A549 (cell line): Measurements from ENCODE around the gene MEF2C. TPM values are rescaled to one million over a fixed set of nuclear protein-coding genes. Genes with fewer than 3 reads are reported as not detected.

Source experiments
- ATAC-seq, 2 experiments: fragments of 200-7000 bp in 1 of 2; fragments of >200 bp in 1 of 2; cut with Nextera tagmentation in 1 of 2; cut with Tn5 transposase in 1 of 2; 3 replicates each; pipeline versions ENCODE4 v1.8.0 to v1.9.1; 2018 to 2020; ENCODE audit warnings: mild to moderate bottlenecking in 1 of 2, moderate library complexity in 1 of 2
- CTCF ChIA-PET: fragments of 300-600 bp; sonication (Branson Sonifier 250); formaldehyde crosslinking; extraction: SDS; loops from one replicate; lab custom pipeline; 2021; ENCODE audit warnings: antibody characterized with exemption, inconsistent platforms; lab: Yijun Ruan, JAX
- POLR2A ChIA-PET: fragments of 350-600 bp; formaldehyde crosslinking; extraction: SDS; loops from one replicate; lab custom pipeline; 2021; ENCODE audit warnings: antibody characterized with exemption, inconsistent platforms; lab: Yijun Ruan, JAX
- DNase-seq, 2 experiments: peaks; one replicate each; pipeline versions ENCODE4 v3.0.0 to v3.0.0-alpha.2; 2011 to 2016; ENCODE audit warnings: low read depth in 1 of 2, low spot score in 1 of 2
- FAIRE-seq: peaks from 2 replicates; lab custom pipeline; 2011; peaks lifted over from hg19 to GRCh38; lab: Jason Lieb, UNC
- H3K27ac ChIP-seq, 2 experiments: fragments of >200 bp; sonication (Bioruptor Twin); formaldehyde crosslinking; 3 replicates each; pipeline ENCODE4 v1.5.1; 2016 to 2017
- H3K4me1 ChIP-seq: fragments of >200 bp; sonication (Bioruptor Twin); formaldehyde crosslinking; 3 replicates; pipeline ENCODE4 v1.6.1; 2016
- H3K4me2 ChIP-seq: fragments of >200 bp; sonication (Bioruptor Twin); formaldehyde crosslinking; 3 replicates; pipeline ENCODE4 v1.6.1; 2016
- H3K4me3 ChIP-seq: fragments of >200 bp; sonication (Bioruptor Twin); formaldehyde crosslinking; 3 replicates; pipeline ENCODE4 v1.5.1; 2016
- H3K9me3 ChIP-seq: fragments of >200 bp; sonication (Bioruptor Twin); formaldehyde crosslinking; 3 replicates; pipeline ENCODE4 v1.6.1; 2016
- BHLHE40 ChIP-seq: IDR thresholded peaks from 2 replicates; pipeline ENCODE4 v1.6.1; 2012; ENCODE audit warnings: low read depth, low read length, inconsistent platforms
- CBX8 ChIP-seq: fragments of 200-600 bp; sonication (generic); IDR thresholded peaks from 2 replicates; pipeline ENCODE4 v1.6.1; 2016
- CEBPB ChIP-seq, 2 experiments: fragments of >200 bp in 1 of 2; sonication (Bioruptor Twin) in 1 of 2; formaldehyde crosslinking in 1 of 2; IDR thresholded peaks; 2 replicates each; pipeline ENCODE4 v1.6.1; 2012 to 2016
- FOSB ChIP-seq: fragments of 250-450 bp; sonication (Bioruptor Pico); IDR thresholded peaks from 2 replicates; pipeline ENCODE4 v1.5.0; 2020; ENCODE audit warnings: mild to moderate bottlenecking, moderate library complexity
- FOSL2 ChIP-seq, 2 experiments: fragments of 450-650 bp in 1 of 2; fragments of >200 bp in 1 of 2; sonication (Bioruptor Twin) in 1 of 2; formaldehyde crosslinking; IDR thresholded peaks; 2 replicates each; pipeline versions ENCODE4 v1.5.0 to v1.6.1; 2016 to 2020; ENCODE audit warnings: mild to moderate bottlenecking in 1 of 2, moderate library complexity in 1 of 2
- HOXB5 ChIP-seq: fragments of 250-450 bp; sonication (Bioruptor Pico); IDR thresholded peaks from 2 replicates; pipeline ENCODE4 v1.5.0; 2020; ENCODE audit warnings: mild to moderate bottlenecking, moderate library complexity
- JUNB ChIP-seq: fragments of >200 bp; sonication (Bioruptor Twin); formaldehyde crosslinking; IDR thresholded peaks from 2 replicates; pipeline ENCODE4 v1.6.1; 2016
- POLR2AphosphoS2 ChIP-seq: conservative IDR thresholded peaks from 2 replicates; pipeline ENCODE4 v1.6.1; 2012; ENCODE audit warnings: low read length, improper control_type of control experiment, inconsistent platforms
- RAD21 ChIP-seq, 2 experiments: fragments of >200 bp in 1 of 2; sonication (Bioruptor Twin) in 1 of 2; formaldehyde crosslinking in 1 of 2; IDR thresholded peaks in 1 of 2; conservative IDR thresholded peaks in 1 of 2; 2 replicates in 1 of 2; 3 replicates in 1 of 2; pipeline ENCODE4 v1.6.1; 2012 to 2018; ENCODE audit warnings: inconsistent platforms in 1 of 2
- RARB ChIP-seq: fragments of 250-450 bp; sonication (Bioruptor Pico); IDR thresholded peaks from 2 replicates; pipeline ENCODE4 v1.8.0; 2021; ENCODE audit warnings: mild to moderate bottlenecking, moderate library complexity
- RCOR1 ChIP-seq: fragments of 150-350 bp; IDR thresholded peaks from 2 replicates; pipeline ENCODE4 v1.6.1; 2014; ENCODE audit warnings: antibody characterized with exemption, low read length, low read depth
- RFX5 ChIP-seq: fragments of 450-650 bp; IDR thresholded peaks from 2 replicates; pipeline ENCODE4 v1.7.1; 2014; ENCODE audit warnings: antibody characterized with exemption, mild to moderate bottlenecking, moderate library complexity
- SREBF2 ChIP-seq: fragments of 450-650 bp; IDR thresholded peaks from 2 replicates; pipeline ENCODE4 v1.6.1; 2014; ENCODE audit warnings: mild to moderate bottlenecking, moderate library complexity
- TFCP2L1 ChIP-seq: fragments of 250-450 bp; sonication (Bioruptor Pico); IDR thresholded peaks from 2 replicates; pipeline ENCODE4 v1.5.0; 2021; ENCODE audit warnings: mild to moderate bottlenecking
- TP53 ChIP-seq: fragments of 250-450 bp; sonication (Bioruptor Pico); IDR thresholded peaks from 2 replicates; pipeline ENCODE4 v1.5.0; 2021; ENCODE audit warnings: mild to moderate bottlenecking, moderate library complexity
- ZNF302 ChIP-seq: fragments of 250-450 bp; sonication (Bioruptor Pico); IDR thresholded peaks from 2 replicates; pipeline ENCODE4 v1.9.0; 2021; ENCODE audit warnings: inconsistent platforms, mild to moderate bottlenecking, moderate library complexity
- WGBS: methylation state at CpG from one replicate; pipeline ENCODE4 v1.1.6; 2017; ENCODE audit errors: missing lambda C conversion rate; 5-methylcytosine and 5-hydroxymethylcytosine counted together
- polyA plus RNA-seq, 4 experiments: library from polyadenylated mRNA; depleted of rRNA in 3 of 4; stranded (reverse); fragments of >200 nt; fragmentation: RNase III in 1 of 4; extraction: RNeasy Plus Mini Kit Qiagen cat#74134 plus additional on column Dnase treatment in 1 of 4; gene quantifications; 2 replicates in 3 of 4; 3 replicates in 1 of 4; pipeline ENCODE4 v1.2.3, GENCODE V29; 2011 to 2017
- TF ChIP-seq, protein P1 (sequence below): fragments of 200-600 bp; sonication (generic); IDR thresholded peaks from 2 replicates; pipeline ENCODE4 v1.6.1; 2016; ENCODE audit warnings: antibody characterized with exemption, mild to moderate bottlenecking, moderate library complexity
- TF ChIP-seq, protein P2 (sequence below): fragments of >200 bp; sonication (Bioruptor Twin); formaldehyde crosslinking; IDR thresholded peaks from 3 replicates; pipeline ENCODE4 v1.5.1; 2016
- TF ChIP-seq, protein P3 (sequence below): fragments of >200 bp; sonication (Bioruptor Twin); formaldehyde crosslinking; IDR thresholded peaks from 3 replicates; pipeline ENCODE4 v1.6.1; 2016
- TF ChIP-seq, protein P4 (sequence below): IDR thresholded peaks from 2 replicates; pipeline ENCODE4 v1.6.1; 2012

MEF2C gene
- polyA plus RNA-seq, 2 of the 4 experiments (the other 2 are of a cell fraction), result 0.03 to 0.06 TPM

DNA sequence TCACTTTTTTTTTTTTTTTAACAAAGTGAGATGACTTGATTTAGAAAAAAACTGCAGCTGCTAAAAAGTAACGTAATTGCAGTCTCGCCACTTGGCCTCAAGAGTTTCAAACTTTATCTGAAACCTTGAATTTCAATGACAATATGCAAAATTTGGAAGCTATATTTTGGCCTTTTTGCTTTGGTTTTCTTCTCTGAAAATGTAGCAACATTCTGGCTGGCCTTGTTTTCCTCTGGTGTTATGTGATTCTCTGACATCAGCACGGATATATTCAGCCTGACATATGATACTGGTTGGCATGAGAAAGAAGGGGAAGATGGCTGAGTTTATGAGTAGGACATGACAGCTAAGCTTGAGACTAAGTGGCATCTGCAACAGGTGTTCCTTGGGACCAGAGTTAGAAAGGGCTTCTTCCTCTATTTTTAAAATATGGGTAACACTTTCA, 136.5 kb downstream of the MEF2C start:
- FAIRE-seq (no peak), DNase-seq (no peak)
- peaks cover 19% of the 10 kb centered on the region; the same call in 2 of the 3 replicates for H3K4me1 ChIP-seq
- TF ChIP-seq CBX8, result no peak
- no peak for TF ChIP-seq HOXB5 (CRISPR knock-in tag)
- no peak for TF ChIP-seq JUNB
- no peak for TF ChIP-seq ZNF302 (CRISPR knock-in tag)
- TF ChIP-seq TFCP2L1 (CRISPR knock-in tag), result no peak
- no peak for TF ChIP-seq POLR2AphosphoS2
- TF ChIP-seq, protein P1, sequence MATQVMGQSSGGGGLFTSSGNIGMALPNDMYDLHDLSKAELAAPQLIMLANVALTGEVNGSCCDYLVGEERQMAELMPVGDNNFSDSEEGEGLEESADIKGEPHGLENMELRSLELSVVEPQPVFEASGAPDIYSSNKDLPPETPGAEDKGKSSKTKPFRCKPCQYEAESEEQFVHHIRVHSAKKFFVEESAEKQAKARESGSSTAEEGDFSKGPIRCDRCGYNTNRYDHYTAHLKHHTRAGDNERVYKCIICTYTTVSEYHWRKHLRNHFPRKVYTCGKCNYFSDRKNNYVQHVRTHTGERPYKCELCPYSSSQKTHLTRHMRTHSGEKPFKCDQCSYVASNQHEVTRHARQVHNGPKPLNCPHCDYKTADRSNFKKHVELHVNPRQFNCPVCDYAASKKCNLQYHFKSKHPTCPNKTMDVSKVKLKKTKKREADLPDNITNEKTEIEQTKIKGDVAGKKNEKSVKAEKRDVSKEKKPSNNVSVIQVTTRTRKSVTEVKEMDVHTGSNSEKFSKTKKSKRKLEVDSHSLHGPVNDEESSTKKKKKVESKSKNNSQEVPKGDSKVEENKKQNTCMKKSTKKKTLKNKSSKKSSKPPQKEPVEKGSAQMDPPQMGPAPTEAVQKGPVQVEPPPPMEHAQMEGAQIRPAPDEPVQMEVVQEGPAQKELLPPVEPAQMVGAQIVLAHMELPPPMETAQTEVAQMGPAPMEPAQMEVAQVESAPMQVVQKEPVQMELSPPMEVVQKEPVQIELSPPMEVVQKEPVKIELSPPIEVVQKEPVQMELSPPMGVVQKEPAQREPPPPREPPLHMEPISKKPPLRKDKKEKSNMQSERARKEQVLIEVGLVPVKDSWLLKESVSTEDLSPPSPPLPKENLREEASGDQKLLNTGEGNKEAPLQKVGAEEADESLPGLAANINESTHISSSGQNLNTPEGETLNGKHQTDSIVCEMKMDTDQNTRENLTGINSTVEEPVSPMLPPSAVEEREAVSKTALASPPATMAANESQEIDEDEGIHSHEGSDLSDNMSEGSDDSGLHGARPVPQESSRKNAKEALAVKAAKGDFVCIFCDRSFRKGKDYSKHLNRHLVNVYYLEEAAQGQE, result no peak
- TF ChIP-seq, protein P2, sequence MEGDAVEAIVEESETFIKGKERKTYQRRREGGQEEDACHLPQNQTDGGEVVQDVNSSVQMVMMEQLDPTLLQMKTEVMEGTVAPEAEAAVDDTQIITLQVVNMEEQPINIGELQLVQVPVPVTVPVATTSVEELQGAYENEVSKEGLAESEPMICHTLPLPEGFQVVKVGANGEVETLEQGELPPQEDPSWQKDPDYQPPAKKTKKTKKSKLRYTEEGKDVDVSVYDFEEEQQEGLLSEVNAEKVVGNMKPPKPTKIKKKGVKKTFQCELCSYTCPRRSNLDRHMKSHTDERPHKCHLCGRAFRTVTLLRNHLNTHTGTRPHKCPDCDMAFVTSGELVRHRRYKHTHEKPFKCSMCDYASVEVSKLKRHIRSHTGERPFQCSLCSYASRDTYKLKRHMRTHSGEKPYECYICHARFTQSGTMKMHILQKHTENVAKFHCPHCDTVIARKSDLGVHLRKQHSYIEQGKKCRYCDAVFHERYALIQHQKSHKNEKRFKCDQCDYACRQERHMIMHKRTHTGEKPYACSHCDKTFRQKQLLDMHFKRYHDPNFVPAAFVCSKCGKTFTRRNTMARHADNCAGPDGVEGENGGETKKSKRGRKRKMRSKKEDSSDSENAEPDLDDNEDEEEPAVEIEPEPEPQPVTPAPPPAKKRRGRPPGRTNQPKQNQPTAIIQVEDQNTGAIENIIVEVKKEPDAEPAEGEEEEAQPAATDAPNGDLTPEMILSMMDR, result no peak
- no peak for TF ChIP-seq FOSL2 (IDR thresholded peaks at IDR 0.05)
- no peak for TF ChIP-seq FOSL2 (CRISPR knock-in tag; IDR thresholded peaks at IDR 0.05)
- no peak for TF ChIP-seq SREBF2
- TF ChIP-seq, protein P3, sequence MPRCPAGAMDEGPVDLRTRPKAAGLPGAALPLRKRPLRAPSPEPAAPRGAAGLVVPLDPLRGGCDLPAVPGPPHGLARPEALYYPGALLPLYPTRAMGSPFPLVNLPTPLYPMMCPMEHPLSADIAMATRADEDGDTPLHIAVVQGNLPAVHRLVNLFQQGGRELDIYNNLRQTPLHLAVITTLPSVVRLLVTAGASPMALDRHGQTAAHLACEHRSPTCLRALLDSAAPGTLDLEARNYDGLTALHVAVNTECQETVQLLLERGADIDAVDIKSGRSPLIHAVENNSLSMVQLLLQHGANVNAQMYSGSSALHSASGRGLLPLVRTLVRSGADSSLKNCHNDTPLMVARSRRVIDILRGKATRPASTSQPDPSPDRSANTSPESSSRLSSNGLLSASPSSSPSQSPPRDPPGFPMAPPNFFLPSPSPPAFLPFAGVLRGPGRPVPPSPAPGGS, result no peak
- TF ChIP-seq RARB (CRISPR knock-in tag), result no peak
- no peak for TF ChIP-seq TP53 (CRISPR knock-in tag)
- no peak for TF ChIP-seq FOSB (CRISPR knock-in tag)
- no peak for TF ChIP-seq RFX5
- TF ChIP-seq RCOR1, result no peak
- TF ChIP-seq BHLHE40, result no peak
- TF ChIP-seq, protein P4, sequence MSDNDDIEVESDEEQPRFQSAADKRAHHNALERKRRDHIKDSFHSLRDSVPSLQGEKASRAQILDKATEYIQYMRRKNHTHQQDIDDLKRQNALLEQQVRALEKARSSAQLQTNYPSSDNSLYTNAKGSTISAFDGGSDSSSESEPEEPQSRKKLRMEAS, result no peak
- TF ChIP-seq, all 56 proteins: peak for 0
- H3K4me2 ChIP-seq, result no peak overlapping the region
- no peak overlapping the region for H3K27ac ChIP-seq
- ATAC-seq, result no peak
- H3K4me3 ChIP-seq, result no peak overlapping the region
- 74% methylated on average over 3 of the region's 3 CpGs for WGBS
- no peaks in the 10 kb centered on the region for H3K9me3 ChIP-seq
- ChIA-PET CTCF (interaction anchor here (1.0 to 4.3 kb wide), 4 partner anchors 17 to 55 kb away, joined by 3 to 18 read pairs (median 7); no protein-coding TSS in a partner anchor), POLR2A (no interaction called here)

DNA sequence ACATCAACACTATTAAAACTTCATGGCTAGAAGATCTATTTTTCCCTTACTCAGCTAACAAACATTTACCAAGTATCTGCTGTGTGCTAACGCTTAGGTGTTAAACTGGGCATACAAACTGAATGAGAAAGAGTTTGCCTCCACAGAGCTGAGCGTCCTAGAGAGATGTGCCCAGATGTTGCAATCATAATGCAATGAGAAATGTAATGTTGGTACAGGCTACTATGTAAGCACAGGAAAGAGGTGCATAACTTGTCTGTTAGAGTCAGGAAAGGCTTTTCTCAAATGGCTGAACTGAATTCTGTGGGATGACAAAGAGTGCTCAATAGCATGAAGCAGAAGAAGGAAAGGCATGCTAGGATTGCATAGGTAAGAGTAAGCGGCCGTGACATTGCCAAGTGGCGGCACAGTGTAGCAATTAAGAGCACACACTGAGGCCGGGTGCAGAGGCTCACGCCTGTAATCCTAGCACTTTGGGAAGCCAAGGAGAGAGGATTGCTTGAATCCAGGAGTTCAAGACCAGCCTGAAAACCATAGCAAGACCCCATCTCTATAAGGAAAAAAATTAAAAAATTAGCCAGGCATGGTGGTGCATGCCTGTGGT, 137.8 kb downstream of the MEF2C start:
- Histone ChIP-seq H3K9me3 (no peaks in the 10 kb centered on the region), H3K27ac (peak overlapping the region; percentile 2 to 41; a peak in 2 of 6 replicates), H3K4me3 (no peak overlapping the region), H3K4me2 (peak overlapping the region; percentile 9; the same call in 1 of the 3 replicates), H3K4me1 (peaks cover 19% of the 10 kb centered on the region; the same call in 2 of the 3 replicates)
- WGBS, result 69% methylated on average over 7 of the region's 7 CpGs
- TF ChIP-seq RAD21 (conservative IDR thresholded peaks at IDR 0.05 in 1 of 2, IDR thresholded peaks at IDR 0.05 in 1 of 2) (no peak), CEBPB (IDR thresholded peaks at IDR 0.05) (peak; percentile 33 to 48; a peak in 2 of 4 replicates)
- ChIA-PET CTCF (interaction anchor here (1.0 to 4.3 kb wide), 5 partner anchors 15 to 54 kb away, joined by 3 to 18 read pairs (median 5); no protein-coding TSS in a partner anchor), POLR2A (no interaction called here)
- FAIRE-seq, result no peak
- peak in 1 of 2 experiments; percentile 13 for DNase-seq
- peak; percentile 45 to 84 for ATAC-seq
